Fibroblast of lung (primary cell): ENCODE measurements around the gene APBB1IP. TPM values are rescaled to one million over a fixed set of nuclear protein-coding genes. Genes with fewer than 3 reads are reported as not detected.
"Not testable (repeated sequence)": the region's sequence is repeated elsewhere in the genome, so short reads cannot be mapped to it uniquely, and the experiment has no call there.

Experiments used
- DNase-seq, 2 donors: peaks; one replicate each; pipeline versions ENCODE4 v3.0.0 to v3.0.0-alpha.2; 2010; ENCODE audit warnings: low read depth in 2 of 2
- H2AFZ ChIP-seq: 2 replicates; pipeline ENCODE4 v1.5.1; 2012; ENCODE audit warnings: low read length, control low read depth, inconsistent platforms
- H3K27ac ChIP-seq: 2 replicates; pipeline ENCODE4 v1.5.1; 2011; ENCODE audit warnings: low read length, control low read depth; ENCODE audit not compliant: insufficient read depth
- H3K27me3 ChIP-seq: 2 replicates; pipeline ENCODE4 v1.5.1; 2011; ENCODE audit warnings: mild to moderate bottlenecking, low read length; ENCODE audit not compliant: control insufficient read depth, insufficient read depth
- H3K36me3 ChIP-seq: 2 replicates; pipeline ENCODE4 v1.5.1; 2011; ENCODE audit warnings: low read length; ENCODE audit not compliant: control insufficient read depth, insufficient read depth
- H3K4me1 ChIP-seq: 2 replicates; pipeline ENCODE4 v1.5.1; 2011; ENCODE audit warnings: low read length; ENCODE audit not compliant: control insufficient read depth, insufficient read depth; ENCODE audit errors: extremely low read depth
- H3K4me2 ChIP-seq: 2 replicates; pipeline ENCODE4 v1.5.1; 2011; ENCODE audit warnings: low read length, control low read depth; ENCODE audit not compliant: insufficient read depth; ENCODE audit errors: extremely low read depth
- H3K4me3 ChIP-seq, 4 experiments: fragments of 200-600 bp in 1 of 4; sonication (generic) in 1 of 4; replicated peaks in 1 of 4; 2 replicates each; pipeline ENCODE4 v1.5.1; 2011 to 2016; ENCODE audit warnings: low read length in 4 of 4, low read depth in 3 of 4, mild to moderate bottlenecking in 3 of 4, control low read depth in 2 of 4, inconsistent platforms in 1 of 4, mixed read lengths in 1 of 4; ENCODE audit not compliant: insufficient read depth in 1 of 4; ENCODE audit errors: control extremely low read depth in 1 of 4
- H3K79me2 ChIP-seq: 2 replicates; pipeline ENCODE4 v1.5.1; 2012; ENCODE audit warnings: mild to moderate bottlenecking, low read length, inconsistent platforms; ENCODE audit not compliant: control insufficient read depth, insufficient read depth
- H3K9ac ChIP-seq: 2 replicates; pipeline ENCODE4 v1.5.1; 2011; ENCODE audit warnings: mild to moderate bottlenecking, low read length, control low read depth; ENCODE audit not compliant: insufficient read depth
- H3K9me3 ChIP-seq: 2 replicates; pipeline ENCODE4 v1.5.1; 2012; ENCODE audit warnings: low read depth, low read length; ENCODE audit not compliant: control insufficient read depth, insufficient read depth
- H4K20me1 ChIP-seq: 2 replicates; pipeline ENCODE4 v1.5.1; 2011; ENCODE audit warnings: low read length; ENCODE audit not compliant: control insufficient read depth, insufficient read depth; ENCODE audit errors: extremely low read depth
- CTCF ChIP-seq, 2 donors: IDR thresholded peaks in 1 of 2; conservative IDR thresholded peaks in 1 of 2; 1 replicate in 1 of 2; 2 replicates in 1 of 2; pipeline ENCODE4 v1.5.1; 2011 to 2012; ENCODE audit warnings: low read length in 2 of 2, control low read depth in 1 of 2, inconsistent platforms in 1 of 2, low read depth in 1 of 2, mild to moderate bottlenecking in 1 of 2
- EZH2 ChIP-seq: IDR thresholded peaks from 2 replicates; pipeline ENCODE4 v1.5.1; 2012; ENCODE audit warnings: low read length, control low read depth, mild to moderate bottlenecking; ENCODE audit errors: missing control alignments
- polyA plus RNA-seq, 2 donors: library from polyadenylated mRNA; depleted of rRNA in 1 of 2; stranded (reverse) in 1 of 2; unstranded in 1 of 2; fragments of >200 nt; gene quantifications; 2 replicates each; pipeline ENCODE4 v1.2.1, GENCODE V29; 2011 to 2012; ENCODE audit warnings: missing spikeins in 1 of 2
- total RNA-seq: library from RNA; depleted of rRNA; stranded (reverse); fragments of >200 nt; gene quantifications from 2 replicates; pipeline ENCODE4 v1.2.1, GENCODE V29; 2014

The APBB1IP gene
- total and polyA plus RNA-seq, 2 donors (not counting 1 experiment from before 2014, with no cell fraction given) = 1.5 TPM

- H3K4me1 ChIP-seq = no peaks in the 10 kb centered on the region
- H2AFZ ChIP-seq = no peak overlapping the region
- no peak for TF ChIP-seq EZH2
- TF ChIP-seq CTCF (conservative IDR thresholded peaks at IDR 0.05 in 1 of 2, IDR thresholded peaks at IDR 0.05 in 1 of 2; ENCODE audit: low read depth in 1 of 2, low read length in 2 of 2) = no peak
- no peaks in the 10 kb centered on the region for H3K79me2 ChIP-seq
- H3K9me3 ChIP-seq = no peaks in the 10 kb centered on the region
- no peak overlapping the region for H3K4me2 ChIP-seq
- no peak overlapping the region for H3K9ac ChIP-seq
- H3K4me3 ChIP-seq = no peak overlapping the region
- no peaks in the 10 kb centered on the region for H3K36me3 ChIP-seq
- no peaks in the 10 kb centered on the region for H3K27me3 ChIP-seq
- no peak for DNase-seq
- no peak overlapping the region for H3K27ac ChIP-seq
- H4K20me1 ChIP-seq = no peaks in the 10 kb centered on the region
Measured at GRCh38 chr10:26573674-26574073, 135.5 kb downstream of the APBB1IP start.

GRCh38 chr10:26574783-26575182, 136.6 kb downstream of the APBB1IP start:
- no peaks in the 10 kb centered on the region for H3K4me1 ChIP-seq
- H3K4me3 ChIP-seq = no peak overlapping the region
- no peak for DNase-seq
- no peak overlapping the region for H3K4me2 ChIP-seq
- TF ChIP-seq EZH2 = no peak
- H3K79me2 ChIP-seq = no peaks in the 10 kb centered on the region
- H4K20me1 ChIP-seq = no peaks in the 10 kb centered on the region
- no peaks in the 10 kb centered on the region for H3K9me3 ChIP-seq
- H3K9ac ChIP-seq = no peak overlapping the region
- no peak overlapping the region for H3K27ac ChIP-seq
- no peaks in the 10 kb centered on the region for H3K36me3 ChIP-seq
- H3K27me3 ChIP-seq = no peaks in the 10 kb centered on the region
- no peak overlapping the region for H2AFZ ChIP-seq

GRCh38 chr10:26578371-26578770, 140.2 kb downstream of the APBB1IP start:
- H3K79me2 ChIP-seq, H3K4me2 ChIP-seq, H3K4me1 ChIP-seq, H3K9me3 ChIP-seq, H3K27me3 ChIP-seq, H3K27ac ChIP-seq, H2AFZ ChIP-seq, DNase-seq, H3K4me3 ChIP-seq, H3K36me3 ChIP-seq, H3K9ac ChIP-seq, H4K20me1 ChIP-seq: not testable (repeated sequence)

GRCh38 chr10:26579256-26580063, 141.3 kb downstream of the APBB1IP start:
- DNase-seq = no peak
- Histone ChIP-seq H4K20me1 (no peaks in the 10 kb centered on the region), H3K36me3 (no peaks in the 10 kb centered on the region), H3K27ac (no peak overlapping the region), H3K9me3 (no peaks in the 10 kb centered on the region), H3K4me3 (no peak overlapping the region), H3K27me3 (no peaks in the 10 kb centered on the region), H3K79me2 (no peaks in the 10 kb centered on the region), H3K4me2 (no peak overlapping the region), H3K4me1 (no peaks in the 10 kb centered on the region), H2AFZ (no peak overlapping the region), H3K9ac (no peak overlapping the region)
- no peak for TF ChIP-seq EZH2
- TF ChIP-seq CTCF (conservative IDR thresholded peaks at IDR 0.05 in 1 of 2, IDR thresholded peaks at IDR 0.05 in 1 of 2; ENCODE audit: low read depth in 1 of 2, low read length in 2 of 2) = no peak
